Activated CD8-positive, alpha-beta T cell treated with anti-CD3 and anti-CD28 coated beads for 36 hours (primary cell): ENCODE measurements around the gene DCTN3. TPM values are rescaled to one million over a fixed set of nuclear protein-coding genes. Genes with fewer than 3 reads are reported as not detected.

Source experiments
- ATAC-seq: fragments of 200-7000 bp; cut with Tn5 transposase; one replicate; pipeline ENCODE4 v1.10.0; 2021; ENCODE audit warnings: mild to moderate bottlenecking, moderate library complexity
- CTCF ChIA-PET: fragments of 350-600 bp; sonication (Branson Sonifier 250); formaldehyde crosslinking; loops from one replicate; lab custom pipeline; 2021; ENCODE audit warnings: antibody characterized with exemption; lab: Charles Lee
- POLR2A ChIA-PET: fragments of 350-600 bp; sonication (Branson Sonifier 250); formaldehyde crosslinking; loops from one replicate; lab custom pipeline; 2021; ENCODE audit warnings: antibody characterized with exemption; lab: Charles Lee
- DNase-seq: peaks from one replicate; pipeline ENCODE4 v3.0.0-alpha.2; 2020
- H3K27ac Mint-ChIP-seq: one replicate; pipeline ENCODE4 v1.8.0; 2021; ENCODE audit warnings: mild to moderate bottlenecking, mixed read lengths
- H3K27me3 Mint-ChIP-seq: one replicate; pipeline ENCODE4 v1.8.0; 2021; ENCODE audit warnings: mixed read lengths
- H3K36me3 Mint-ChIP-seq: one replicate; pipeline ENCODE4 v1.8.0; 2021; ENCODE audit warnings: low read depth, mixed read lengths
- H3K4me1 Mint-ChIP-seq: one replicate; pipeline ENCODE4 v1.8.0; 2021; ENCODE audit warnings: low read depth, mixed read lengths
- H3K4me3 Mint-ChIP-seq: one replicate; pipeline ENCODE4 v1.8.0; 2021; ENCODE audit warnings: mild to moderate bottlenecking, moderate library complexity, mixed read lengths
- H3K9me3 Mint-ChIP-seq: one replicate; pipeline ENCODE4 v1.8.0; 2021; ENCODE audit warnings: mixed read lengths
- CTCF ChIP-seq: fragments of 200-600 bp; IDR thresholded peaks from one replicate; pipeline ENCODE4 v1.8.0; 2022; ENCODE audit warnings: antibody characterized with exemption, mild to moderate bottlenecking
- intact Hi-C: fragments of 100-400 bp; cut with micrococcal nuclease; formaldehyde crosslinking; loops from one replicate; pipeline ENCODE4 v1.10.0; 2022
- total RNA-seq, 2 experiments: library from RNA; stranded (reverse); gene quantifications; one replicate each; pipeline ENCODE4 v1.2.3, GENCODE V29; 2021

Gene DCTN3
- total RNA-seq, 2 experiments from 2014 or later: 52.7 to 61.0 TPM

- no peaks in the 10 kb centered on the region for H3K9me3 Mint-ChIP-seq
- H3K4me1 Mint-ChIP-seq: peaks cover 37% of the 10 kb centered on the region
- ATAC-seq (no peak), DNase-seq (no peak)
- peaks cover 23% of the 10 kb centered on the region for H3K36me3 Mint-ChIP-seq
- no peak for TF ChIP-seq CTCF
- H3K27me3 Mint-ChIP-seq: peaks cover 16% of the 10 kb centered on the region
- no peak overlapping the region for H3K27ac Mint-ChIP-seq
- CTCF ChIA-PET: interaction anchor here (0.6 to 8.4 kb wide), 15 partner anchors 10 to 255 kb away, joined by 3 to 142 read pairs (median 10); partner anchors contain the start of genes CNTFR, DCTN3, GALT and RPP25L
- POLR2A ChIA-PET: interaction anchor here (1.4 to 7.3 kb wide), 4 partner anchors 13 to 21 kb away, joined by 5 to 63 read pairs (median 47); partner anchors contain the start of genes DCTN3, GALT and RPP25L
- H3K4me3 Mint-ChIP-seq: no peak overlapping the region
- intact Hi-C loops: no loop called here
These were observed 12.9 kb upstream of the DCTN3 start for GRCh38 chr9:34633166-34633565.

GRCh38 chr9:34630402-34631154, 10.3 kb upstream of the DCTN3 start:
- ChIA-PET POLR2A (no interaction called here), CTCF (interaction anchor here (1.8 to 8.4 kb wide), 2 partner anchors 16 to 17 kb away, joined by 9 to 133 read pairs; partner anchors contain the start of gene GALT)
- intact Hi-C loops: no loop called here
- no peak overlapping the region for H3K27ac Mint-ChIP-seq
- H3K4me3 Mint-ChIP-seq: no peak overlapping the region
- ATAC-seq (no peak), DNase-seq (no peak)
- peaks cover 40% of the 10 kb centered on the region for H3K27me3 Mint-ChIP-seq
- H3K36me3 Mint-ChIP-seq: peaks cover 12% of the 10 kb centered on the region
- no peaks in the 10 kb centered on the region for H3K9me3 Mint-ChIP-seq
- H3K4me1 Mint-ChIP-seq: peaks cover 28% of the 10 kb centered on the region
- no peak for TF ChIP-seq CTCF

GRCh38 chr9:34629491-34629808, 9.2 kb upstream of the DCTN3 start:
- peaks cover 2% of the 10 kb centered on the region for H3K36me3 Mint-ChIP-seq
- no peak overlapping the region for H3K27ac Mint-ChIP-seq
- DNase-seq: no peak
- H3K9me3 Mint-ChIP-seq: no peaks in the 10 kb centered on the region
- peak; percentile 2 for ATAC-seq
- TF ChIP-seq CTCF: no peak
- H3K27me3 Mint-ChIP-seq: peaks cover 45% of the 10 kb centered on the region
- CTCF ChIA-PET: interaction anchor here (0.8 to 1.8 kb wide), 5 partner anchors 8 to 25 kb away, joined by 3 to 9 read pairs (median 4); partner anchors contain the start of genes DCTN3 and SIGMAR1
- intact Hi-C loops: no loop called here
- peak overlapping the region; percentile 55 for H3K4me3 Mint-ChIP-seq
- POLR2A ChIA-PET: interaction anchor here (0.6 to 1.5 kb wide), 4 partner anchors 8 to 14 kb away, joined by 3 to 5 read pairs (median 4); partner anchors contain the start of gene SIGMAR1
- H3K4me1 Mint-ChIP-seq: peaks cover 18% of the 10 kb centered on the region

GRCh38 chr9:34628656-34629490, 8.6 kb upstream of the DCTN3 start, which contains the start of gene ARID3C:
Gene ARID3C (minus strand): TSS chr9:34629066. CDS start chr9:34628014, 1,052 bp downstream.
- Mint-ChIP-seq H3K4me3 (peak within 1 kb of the TSS; percentile 61), H3K9me3 (no peaks in the 10 kb centered on the region), H3K27me3 (peaks cover 49% of the 10 kb centered on the region), H3K36me3 (peaks cover under 1% of the 10 kb centered on the region), H3K4me1 (peaks cover 18% of the 10 kb centered on the region), H3K27ac (no peak within 1 kb of the TSS)
- intact Hi-C loops: no loop called here
- POLR2A ChIA-PET: interaction anchor here (0.6 to 1.5 kb wide), 4 partner anchors 9 to 14 kb away, joined by 3 to 5 read pairs (median 4); partner anchors contain the start of gene SIGMAR1
- CTCF ChIA-PET: interaction anchor here (0.9 to 1.8 kb wide), 5 partner anchors 8 to 25 kb away, joined by 3 to 9 read pairs (median 4); partner anchors contain the start of genes DCTN3 and SIGMAR1
- ATAC-seq (peak; percentile 84), DNase-seq (peak; percentile 50)
- TF ChIP-seq CTCF: no peak
